ENCODE results near the gene ALG11. TPM values are rescaled to one million over a fixed set of nuclear protein-coding genes. Genes with fewer than 3 reads are reported as not detected.

The ALG11 gene
- polyA plus RNA-seq, 1 donor from 2014 or later: 29.2 TPM

DNA sequence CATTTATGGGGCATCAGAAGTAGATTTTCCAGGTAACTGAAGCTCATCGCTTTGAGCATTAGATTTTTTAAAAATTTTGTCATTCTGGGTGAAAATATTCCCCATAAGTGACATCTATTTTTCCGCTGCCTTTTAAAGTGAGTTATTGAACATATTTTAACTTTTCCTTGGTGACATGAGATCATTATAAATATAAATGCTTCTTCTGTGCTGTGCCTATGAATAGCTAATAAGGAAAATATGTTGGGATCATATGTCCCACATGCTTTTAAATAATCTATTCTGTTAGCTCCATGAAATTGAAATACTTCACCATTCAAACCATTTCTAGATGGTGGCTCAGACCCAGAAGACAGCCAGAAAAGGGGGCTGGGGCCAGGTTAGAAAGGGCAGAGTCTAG lies 15.0 kb upstream of the ALG11 start:
- no peak overlapping the region for H3K27ac ChIP-seq (ENCODE audit: low read length)
- no peaks in the 10 kb centered on the region for H3F3A ChIP-seq (ENCODE audit: insufficient read depth, low read length, poor library complexity, severe bottlenecking)
- peaks cover 3% of the 10 kb centered on the region for H3K79me2 ChIP-seq (replicated peaks; ENCODE audit: insufficient read depth, low read length)
- H3K9me2 ChIP-seq (ENCODE audit: insufficient read depth, low read length): no peaks in the 10 kb centered on the region
- no peaks in the 10 kb centered on the region for H3K9me3 ChIP-seq (ENCODE audit: low read length)
- H4K20me1 ChIP-seq (ENCODE audit: insufficient read depth): no peaks in the 10 kb centered on the region
- no peak overlapping the region for H3K4me3 ChIP-seq (ENCODE audit: low read length)
- TF ChIP-seq MXI1 (conservative IDR thresholded peaks at IDR 0.05; ENCODE audit: poor library complexity, severe bottlenecking): no peak
- TF ChIP-seq EP300 (conservative IDR thresholded peaks at IDR 0.05; ENCODE audit: poor library complexity, severe bottlenecking): no peak
- TF ChIP-seq CTCF (IDR thresholded peaks at IDR 0.05; ENCODE audit: poor library complexity, severe bottlenecking): no peak
- no peak for TF ChIP-seq SMC3 (conservative IDR thresholded peaks at IDR 0.05; ENCODE audit: poor library complexity)
- no peak for TF ChIP-seq TAF1 (IDR thresholded peaks at IDR 0.05; ENCODE audit: low read depth)
- TF ChIP-seq REST (IDR thresholded peaks at IDR 0.05; ENCODE audit: borderline replicate concordance): no peak
- no peak for TF ChIP-seq POLR2AphosphoS5 (IDR thresholded peaks at IDR 0.05)
- no peak for TF ChIP-seq RAD21 (conservative IDR thresholded peaks at IDR 0.05)
- no peak for TF ChIP-seq EZH2 (IDR thresholded peaks at IDR 0.05; ENCODE audit: borderline replicate concordance, insufficient read depth, low read length, poor library complexity, severe bottlenecking)
- no peaks in the 10 kb centered on the region for H3K36me3 ChIP-seq (ENCODE audit: insufficient read depth, low read length)
- no peak overlapping the region for H3K9ac ChIP-seq (ENCODE audit: low read length)
- no peak overlapping the region for H2AFZ ChIP-seq (ENCODE audit: low read depth, low read length)
- no peaks in the 10 kb centered on the region for H3K27me3 ChIP-seq (ENCODE audit: insufficient read depth, low read depth, low read length)
- no peak overlapping the region for H3K4me2 ChIP-seq (ENCODE audit: low read length)

DNA sequence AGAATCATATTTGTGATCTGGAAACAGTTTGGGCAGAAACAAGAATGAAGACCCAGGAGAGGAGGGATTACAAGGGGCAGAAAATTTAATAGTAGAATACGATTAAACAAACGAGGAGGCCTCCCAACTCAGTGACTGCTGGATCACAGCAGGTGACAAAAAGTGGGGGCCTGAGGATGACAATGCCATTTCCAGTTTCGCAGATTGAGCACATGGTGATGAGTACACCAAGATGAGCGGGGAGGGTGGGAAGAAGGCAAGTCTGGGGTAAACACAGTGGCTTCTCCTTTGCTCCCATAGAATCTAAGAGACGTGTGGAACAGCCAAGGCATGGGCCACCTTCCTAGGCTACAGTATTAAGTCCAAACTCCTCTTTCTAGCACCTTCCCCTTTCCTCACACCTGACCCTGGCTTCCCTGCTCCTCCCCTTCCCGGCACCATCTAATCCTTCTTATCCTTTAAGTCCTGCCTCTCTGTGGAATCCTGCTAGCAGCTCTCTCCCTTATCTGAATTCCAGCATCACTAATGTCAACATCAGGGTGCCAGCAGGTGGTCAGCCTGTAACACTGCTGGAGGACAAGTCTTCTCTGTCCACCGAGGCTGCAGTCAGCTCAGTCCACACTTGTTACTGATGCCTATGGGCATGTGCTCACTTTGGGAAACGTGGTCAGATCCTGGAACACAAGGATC lies 14.4 kb upstream of the ALG11 start:
- Histone ChIP-seq H3K9me2 (ENCODE audit: insufficient read depth, low read length) (no peaks in the 10 kb centered on the region), H2AFZ (ENCODE audit: low read depth, low read length) (no peak overlapping the region), H3K27ac (ENCODE audit: low read length) (no peak overlapping the region), H3K4me3 (ENCODE audit: low read length) (no peak overlapping the region), H3K27me3 (ENCODE audit: insufficient read depth, low read depth, low read length) (no peaks in the 10 kb centered on the region), H3K79me2 (replicated peaks; ENCODE audit: insufficient read depth, low read length) (peaks cover 3% of the 10 kb centered on the region), H3K4me2 (ENCODE audit: low read length) (no peak overlapping the region), H4K20me1 (ENCODE audit: insufficient read depth) (no peaks in the 10 kb centered on the region), H3K9me3 (ENCODE audit: low read length) (no peaks in the 10 kb centered on the region), H3F3A (ENCODE audit: insufficient read depth, low read length, poor library complexity, severe bottlenecking) (no peaks in the 10 kb centered on the region), H3K36me3 (ENCODE audit: insufficient read depth, low read length) (no peaks in the 10 kb centered on the region), H3K9ac (ENCODE audit: low read length) (no peak overlapping the region)
- TF ChIP-seq CTCF (IDR thresholded peaks at IDR 0.05; ENCODE audit: poor library complexity, severe bottlenecking) (no peak), MXI1 (conservative IDR thresholded peaks at IDR 0.05; ENCODE audit: poor library complexity, severe bottlenecking) (no peak), REST (IDR thresholded peaks at IDR 0.05; ENCODE audit: borderline replicate concordance) (no peak), EP300 (conservative IDR thresholded peaks at IDR 0.05; ENCODE audit: poor library complexity, severe bottlenecking) (no peak), RAD21 (conservative IDR thresholded peaks at IDR 0.05) (no peak), TAF1 (IDR thresholded peaks at IDR 0.05; ENCODE audit: low read depth) (no peak), SMC3 (conservative IDR thresholded peaks at IDR 0.05; ENCODE audit: poor library complexity) (no peak)
